Measurements from ENCODE around the gene ADAMTS18.

GRCh38 chr16:77410449-77410848 lies 24.4 kb downstream of the ADAMTS18 start:
- TF ChIP-seq, protein P1, sequence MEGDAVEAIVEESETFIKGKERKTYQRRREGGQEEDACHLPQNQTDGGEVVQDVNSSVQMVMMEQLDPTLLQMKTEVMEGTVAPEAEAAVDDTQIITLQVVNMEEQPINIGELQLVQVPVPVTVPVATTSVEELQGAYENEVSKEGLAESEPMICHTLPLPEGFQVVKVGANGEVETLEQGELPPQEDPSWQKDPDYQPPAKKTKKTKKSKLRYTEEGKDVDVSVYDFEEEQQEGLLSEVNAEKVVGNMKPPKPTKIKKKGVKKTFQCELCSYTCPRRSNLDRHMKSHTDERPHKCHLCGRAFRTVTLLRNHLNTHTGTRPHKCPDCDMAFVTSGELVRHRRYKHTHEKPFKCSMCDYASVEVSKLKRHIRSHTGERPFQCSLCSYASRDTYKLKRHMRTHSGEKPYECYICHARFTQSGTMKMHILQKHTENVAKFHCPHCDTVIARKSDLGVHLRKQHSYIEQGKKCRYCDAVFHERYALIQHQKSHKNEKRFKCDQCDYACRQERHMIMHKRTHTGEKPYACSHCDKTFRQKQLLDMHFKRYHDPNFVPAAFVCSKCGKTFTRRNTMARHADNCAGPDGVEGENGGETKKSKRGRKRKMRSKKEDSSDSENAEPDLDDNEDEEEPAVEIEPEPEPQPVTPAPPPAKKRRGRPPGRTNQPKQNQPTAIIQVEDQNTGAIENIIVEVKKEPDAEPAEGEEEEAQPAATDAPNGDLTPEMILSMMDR (IDR thresholded peaks at IDR 0.05; ENCODE audit: insufficient read depth, low read depth, low read length) = no peak
- no peak for TF ChIP-seq EZH2 (IDR thresholded peaks at IDR 0.05; ENCODE audit: insufficient read depth, low read length)
